DMS114 treated with DMSO at 0.1 percent for 48 hours (cell line): ENCODE results near the gene ESRRG.

ENCODE experiments used
- DNase-seq: peaks from one replicate; lab custom pipeline; 2025; ENCODE audit not compliant: unreplicated experiment; lab: John Stamatoyannopoulos, UW

Gene ESRRG

GRCh38 chr1:216457356-216457755 lies 265.9 kb downstream of the ESRRG start:
- no peak for DNase-seq

GRCh38 chr1:216456682-216457081 lies 266.5 kb downstream of the ESRRG start:
- DNase-seq = no peak

DNA sequence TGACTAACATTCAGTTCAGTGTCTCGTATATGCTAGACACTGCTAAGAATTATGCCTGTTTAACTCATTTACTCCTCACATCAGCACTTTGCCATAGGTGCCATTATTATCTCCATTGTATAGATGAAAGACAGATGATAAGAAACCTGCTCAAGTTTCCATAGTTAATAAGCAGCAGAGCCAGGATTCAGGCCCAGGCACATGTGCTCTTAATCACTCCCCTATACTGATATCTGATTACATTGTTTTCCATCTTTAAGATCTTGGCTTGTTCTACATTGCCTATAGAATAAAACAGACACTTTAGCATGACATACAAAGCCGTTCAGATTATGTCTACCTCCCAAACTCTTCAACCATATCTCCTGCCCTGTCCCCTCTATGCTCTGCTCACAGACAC lies 269.5 kb downstream of the ESRRG start:
- no peak for DNase-seq
